Tibial nerve (tissue), 4 donors: Measurements from ENCODE around the gene CHD6. TPM values are rescaled to one million over a fixed set of nuclear protein-coding genes. Genes with fewer than 3 reads are reported as not detected.

Experiments
- DNase-seq, 2 donors: peaks; one replicate each; pipeline ENCODE4 v3.0.0-alpha.2; 2019; ENCODE audit warnings: low spot score in 2 of 2
- H3K27ac ChIP-seq, 4 donors: fragments of 200-600 bp; sonication (generic) in 3 of 4; one replicate each; pipeline ENCODE4 v1.5.1; 2017 to 2019; ENCODE audit warnings: mild to moderate bottlenecking in 1 of 4
- H3K27me3 ChIP-seq, 2 donors: fragments of 200-600 bp; sonication (generic) in 1 of 2; one replicate each; pipeline versions ENCODE4 v1.5.1 to v1.6.0; 2017 to 2019
- H3K36me3 ChIP-seq, 3 donors: fragments of 200-600 bp; sonication (generic); one replicate each; pipeline ENCODE4 v1.5.1; 2018 to 2019
- H3K4me1 ChIP-seq, 4 donors: fragments of 200-600 bp; sonication (generic) in 3 of 4; one replicate each; pipeline ENCODE4 v1.5.1; 2017 to 2019
- H3K4me3 ChIP-seq, 4 donors: fragments of 200-600 bp; sonication (generic) in 3 of 4; one replicate each; pipeline ENCODE4 v1.5.1; 2017 to 2019; ENCODE audit warnings: mild to moderate bottlenecking in 1 of 4, moderate library complexity in 1 of 4
- H3K9me3 ChIP-seq, 4 donors: fragments of 200-600 bp; sonication (generic) in 3 of 4; one replicate each; pipeline ENCODE4 v1.5.1; 2017 to 2019
- CTCF ChIP-seq, 5 experiments: fragments of 200-600 bp in 3 of 5; fragments of 450-650 bp in 2 of 5; sonication (generic) in 3 of 5; IDR thresholded peaks; one replicate each; pipeline ENCODE4 v1.5.1; 2016 to 2019; ENCODE audit warnings: antibody characterized with exemption in 5 of 5, mild to moderate bottlenecking in 3 of 5, moderate library complexity in 2 of 5
- EP300 ChIP-seq, 2 donors: sonication (generic); formaldehyde crosslinking; IDR thresholded peaks; one replicate each; pipeline ENCODE4 v1.6.1; 2017; ENCODE audit warnings: antibody characterized with exemption in 2 of 2, mild to moderate bottlenecking in 1 of 2
- POLR2A ChIP-seq, 2 donors: fragments of 450-650 bp; IDR thresholded peaks; one replicate each; pipeline ENCODE4 v1.6.1; 2017; ENCODE audit warnings: antibody characterized with exemption in 2 of 2, mild to moderate bottlenecking in 2 of 2, moderate library complexity in 2 of 2
- WGBS, 2 donors: methylation state at CpG; one replicate each; pipeline ENCODE4 v1.1.5; 2018; 5-methylcytosine and 5-hydroxymethylcytosine counted together
- total RNA-seq, 4 donors: library from RNA; depleted of rRNA; stranded (reverse); fragments of >200 nt; gene quantifications; one replicate each; pipeline ENCODE4 v1.1.0, GENCODE V29; 2016

Gene CHD6
- total RNA-seq, 4 donors from 2014 or later, result 52.0 to 58.2 (median 54.9) TPM

GRCh38 chr20:41436679-41437078 is 181.5 kb downstream of the CHD6 start:
- H3K27me3 ChIP-seq, result no peaks in the 10 kb centered on the region
- no peak for DNase-seq
- H3K4me1 ChIP-seq, result no peaks in the 10 kb centered on the region
- no peak for TF ChIP-seq EP300 (IDR thresholded peaks at IDR 0.05)
- TF ChIP-seq CTCF (IDR thresholded peaks at IDR 0.05), result no peak
- TF ChIP-seq POLR2A (IDR thresholded peaks at IDR 0.05), result no peak
- no peak overlapping the region for H3K4me3 ChIP-seq
- H3K9me3 ChIP-seq, result no peaks in the 10 kb centered on the region
- peaks cover 0 to 88% (median 0%) of the 10 kb centered on the region in 3 donors for H3K36me3 ChIP-seq
- no peak overlapping the region for H3K27ac ChIP-seq
- WGBS, 2 donors, result 85 to 90% methylated on average over 4 of the region's 4 CpGs

GRCh38 chr20:41433203-41433602 is 185.0 kb downstream of the CHD6 start:
- Histone ChIP-seq H3K9me3 (no peaks in the 10 kb centered on the region), H3K36me3 (peaks cover 0 to 83% (median 0%) of the 10 kb centered on the region in 3 donors), H3K27ac (no peak overlapping the region), H3K27me3 (no peaks in the 10 kb centered on the region), H3K4me1 (no peaks in the 10 kb centered on the region), H3K4me3 (no peak overlapping the region)
- 80 to 82% methylated on average over 4 of the region's 4 CpGs for WGBS, 2 donors
- DNase-seq, result no peak
- TF ChIP-seq POLR2A (IDR thresholded peaks at IDR 0.05), result no peak
- no peak for TF ChIP-seq CTCF (IDR thresholded peaks at IDR 0.05)
- no peak for TF ChIP-seq EP300 (IDR thresholded peaks at IDR 0.05)

GRCh38 chr20:41432746-41433145 is 185.4 kb downstream of the CHD6 start:
- Histone ChIP-seq H3K36me3 (peaks cover 0 to 83% (median 0%) of the 10 kb centered on the region in 3 donors), H3K4me3 (no peak overlapping the region), H3K4me1 (no peaks in the 10 kb centered on the region), H3K27me3 (no peaks in the 10 kb centered on the region), H3K27ac (no peak overlapping the region), H3K9me3 (no peaks in the 10 kb centered on the region)
- TF ChIP-seq EP300 (IDR thresholded peaks at IDR 0.05) (no peak), CTCF (IDR thresholded peaks at IDR 0.05) (no peak), POLR2A (IDR thresholded peaks at IDR 0.05) (no peak)
- DNase-seq, result no peak

GRCh38 chr20:41428285-41428684 is 189.9 kb downstream of the CHD6 start:
- H3K27me3 ChIP-seq, result no peaks in the 10 kb centered on the region
- 74 to 79% methylated on average over 3 of the region's 3 CpGs for WGBS, 2 donors
- H3K9me3 ChIP-seq, result no peaks in the 10 kb centered on the region
- H3K27ac ChIP-seq, result no peak overlapping the region
- H3K4me1 ChIP-seq, result no peaks in the 10 kb centered on the region
- H3K4me3 ChIP-seq, result no peak overlapping the region
- H3K36me3 ChIP-seq, result peaks cover 0 to 71% (median 0%) of the 10 kb centered on the region in 3 donors
- TF ChIP-seq CTCF (IDR thresholded peaks at IDR 0.05) (no peak), POLR2A (IDR thresholded peaks at IDR 0.05) (no peak), EP300 (IDR thresholded peaks at IDR 0.05) (no peak)
- DNase-seq, result no peak

GRCh38 chr20:41427833-41428232 is 190.3 kb downstream of the CHD6 start:
- TF ChIP-seq CTCF (IDR thresholded peaks at IDR 0.05) (no peak), EP300 (IDR thresholded peaks at IDR 0.05) (no peak), POLR2A (IDR thresholded peaks at IDR 0.05) (no peak)
- Histone ChIP-seq H3K27me3 (no peaks in the 10 kb centered on the region), H3K4me3 (no peak overlapping the region), H3K27ac (no peak overlapping the region), H3K9me3 (no peaks in the 10 kb centered on the region), H3K4me1 (no peaks in the 10 kb centered on the region), H3K36me3 (peaks cover 0 to 74% (median 0%) of the 10 kb centered on the region in 3 donors)
- WGBS, 2 donors, result 75 to 83% methylated on average over 1 of the region's 1 CpG
- DNase-seq, result no peak
